Fibroblast of mammary gland (primary cell): ENCODE measurements around the gene BCL11B.

Experiments used
- DNase-seq: peaks from one replicate; pipeline ENCODE4 v3.0.0-alpha.2; 2010; ENCODE audit warnings: low read depth
- H3K4me3 ChIP-seq: 2 replicates; pipeline ENCODE4 v1.5.1; 2011; ENCODE audit warnings: low read depth, mild to moderate bottlenecking, low read length, moderate library complexity; ENCODE audit not compliant: control insufficient read depth
- TF ChIP-seq, protein P1 (sequence below): conservative IDR thresholded peaks from 2 replicates; pipeline ENCODE4 v1.5.1; 2011; ENCODE audit warnings: low read depth, low read length, inconsistent platforms; ENCODE audit not compliant: control insufficient read depth, insufficient read depth

The BCL11B gene

DNA sequence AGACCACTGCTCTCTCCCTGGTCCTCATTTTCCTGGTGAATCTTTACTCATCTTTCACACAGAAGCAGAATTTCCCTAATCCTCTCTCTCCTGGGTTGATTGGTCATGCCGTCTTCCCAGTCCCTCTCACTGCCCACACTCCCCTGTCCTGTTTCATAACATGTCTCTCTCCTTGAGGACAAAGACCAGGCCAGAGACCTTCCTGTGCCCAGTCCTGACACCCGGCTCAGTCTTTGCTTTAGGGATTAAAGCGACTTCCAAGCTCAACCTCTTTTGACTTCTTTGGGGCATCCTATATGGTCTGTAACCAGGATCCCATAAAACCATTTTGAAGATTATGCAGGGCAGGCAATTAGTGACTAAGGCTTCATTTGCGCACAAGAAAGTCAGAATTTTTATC lies 105.5 kb downstream of the BCL11B start:
- TF ChIP-seq, protein P1, sequence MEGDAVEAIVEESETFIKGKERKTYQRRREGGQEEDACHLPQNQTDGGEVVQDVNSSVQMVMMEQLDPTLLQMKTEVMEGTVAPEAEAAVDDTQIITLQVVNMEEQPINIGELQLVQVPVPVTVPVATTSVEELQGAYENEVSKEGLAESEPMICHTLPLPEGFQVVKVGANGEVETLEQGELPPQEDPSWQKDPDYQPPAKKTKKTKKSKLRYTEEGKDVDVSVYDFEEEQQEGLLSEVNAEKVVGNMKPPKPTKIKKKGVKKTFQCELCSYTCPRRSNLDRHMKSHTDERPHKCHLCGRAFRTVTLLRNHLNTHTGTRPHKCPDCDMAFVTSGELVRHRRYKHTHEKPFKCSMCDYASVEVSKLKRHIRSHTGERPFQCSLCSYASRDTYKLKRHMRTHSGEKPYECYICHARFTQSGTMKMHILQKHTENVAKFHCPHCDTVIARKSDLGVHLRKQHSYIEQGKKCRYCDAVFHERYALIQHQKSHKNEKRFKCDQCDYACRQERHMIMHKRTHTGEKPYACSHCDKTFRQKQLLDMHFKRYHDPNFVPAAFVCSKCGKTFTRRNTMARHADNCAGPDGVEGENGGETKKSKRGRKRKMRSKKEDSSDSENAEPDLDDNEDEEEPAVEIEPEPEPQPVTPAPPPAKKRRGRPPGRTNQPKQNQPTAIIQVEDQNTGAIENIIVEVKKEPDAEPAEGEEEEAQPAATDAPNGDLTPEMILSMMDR, result no peak
- no peak for DNase-seq
- H3K4me3 ChIP-seq, result no peak overlapping the region

DNA sequence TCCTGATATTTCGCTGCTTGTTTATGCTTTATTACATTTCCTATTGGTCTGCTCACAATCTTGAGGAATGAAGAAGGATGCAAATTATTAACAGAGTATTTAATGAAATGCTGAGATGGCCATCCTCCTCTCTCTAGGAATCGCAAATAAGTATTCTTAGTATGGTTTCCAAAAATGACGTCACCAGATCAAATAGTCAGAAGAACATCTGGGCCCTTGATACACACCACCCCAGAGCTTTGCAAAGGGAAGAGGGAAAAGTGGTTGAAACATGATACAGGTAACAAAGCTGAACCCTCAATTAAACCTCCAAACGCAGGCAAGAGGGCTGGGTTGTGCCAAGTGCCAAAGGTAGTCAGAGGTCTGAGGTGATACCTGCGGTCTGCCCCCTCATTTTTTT lies 107.3 kb downstream of the BCL11B start:
- H3K4me3 ChIP-seq, result no peak overlapping the region
- DNase-seq, result no peak
- TF ChIP-seq, protein P1, result no peak

DNA sequence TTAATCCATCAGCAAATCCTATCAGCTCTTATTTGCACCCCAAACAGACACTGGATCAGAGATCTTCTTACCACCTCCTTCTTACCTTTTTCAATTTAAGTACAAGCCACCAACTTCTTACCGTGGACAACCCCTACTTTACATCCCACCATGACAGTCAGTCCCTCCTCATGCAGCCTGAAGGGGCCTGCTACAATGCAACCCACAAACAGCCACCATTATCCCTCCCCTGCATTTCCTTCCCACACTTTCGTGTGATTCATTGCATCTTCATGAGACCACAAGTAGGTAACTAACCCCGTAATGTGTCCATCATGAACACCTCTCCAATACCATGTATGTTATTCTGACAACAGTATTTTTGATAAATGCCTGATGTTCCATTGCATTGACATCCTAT lies 108.6 kb downstream of the BCL11B start:
- TF ChIP-seq, protein P1, result no peak
- H3K4me3 ChIP-seq, result no peak overlapping the region
- DNase-seq, result no peak

DNA sequence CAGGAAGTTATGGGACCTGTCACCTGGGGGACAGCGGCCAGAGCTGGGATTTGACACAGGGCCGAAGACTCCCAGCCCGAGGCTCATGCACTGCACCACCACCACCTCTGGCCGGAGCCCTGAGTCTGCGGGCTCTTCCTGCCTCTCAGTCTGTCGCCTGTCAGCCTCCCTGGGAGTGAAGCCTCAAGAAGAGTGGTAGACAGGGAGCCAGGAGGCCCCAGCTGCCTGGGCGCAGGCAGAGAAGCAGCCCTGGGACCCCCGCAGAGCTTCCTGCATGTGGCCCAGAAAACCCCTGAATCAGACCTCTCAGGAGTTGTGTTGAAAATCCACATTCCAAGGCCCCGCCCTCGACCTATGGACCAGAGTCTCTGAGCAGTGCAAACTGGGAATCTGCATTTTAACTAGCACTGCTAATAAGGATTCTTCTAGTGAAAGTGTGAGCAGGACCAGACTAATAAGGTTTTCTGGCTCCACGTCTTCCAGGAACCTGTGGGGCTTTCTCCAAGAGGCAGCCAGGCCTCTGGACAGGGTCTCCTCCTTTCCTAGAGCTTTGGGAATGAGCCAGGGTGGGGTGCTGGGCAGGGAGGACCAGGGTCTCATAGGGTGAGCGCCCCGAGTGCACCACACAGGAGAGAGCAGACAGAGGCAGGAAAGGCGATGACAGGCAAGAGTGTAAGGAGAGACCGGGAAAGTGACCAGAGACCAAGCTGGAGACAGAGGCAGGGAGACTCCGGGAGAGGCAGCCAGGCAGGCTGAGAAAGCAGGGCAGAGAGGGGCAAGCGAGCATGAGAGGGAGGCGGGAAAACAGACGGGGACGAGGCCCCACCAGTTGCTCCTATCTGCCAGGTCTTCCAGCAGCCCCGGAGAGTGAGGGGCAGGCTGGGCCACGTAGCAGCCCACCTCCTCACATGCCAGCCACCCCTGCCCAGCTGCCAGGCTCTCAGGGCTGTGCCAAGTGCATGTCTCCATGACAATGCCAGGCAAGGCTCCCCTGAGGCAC lies 112.4 kb downstream of the BCL11B start:
- no peak overlapping the region for H3K4me3 ChIP-seq
- TF ChIP-seq, protein P1, result no peak
- no peak for DNase-seq

DNA sequence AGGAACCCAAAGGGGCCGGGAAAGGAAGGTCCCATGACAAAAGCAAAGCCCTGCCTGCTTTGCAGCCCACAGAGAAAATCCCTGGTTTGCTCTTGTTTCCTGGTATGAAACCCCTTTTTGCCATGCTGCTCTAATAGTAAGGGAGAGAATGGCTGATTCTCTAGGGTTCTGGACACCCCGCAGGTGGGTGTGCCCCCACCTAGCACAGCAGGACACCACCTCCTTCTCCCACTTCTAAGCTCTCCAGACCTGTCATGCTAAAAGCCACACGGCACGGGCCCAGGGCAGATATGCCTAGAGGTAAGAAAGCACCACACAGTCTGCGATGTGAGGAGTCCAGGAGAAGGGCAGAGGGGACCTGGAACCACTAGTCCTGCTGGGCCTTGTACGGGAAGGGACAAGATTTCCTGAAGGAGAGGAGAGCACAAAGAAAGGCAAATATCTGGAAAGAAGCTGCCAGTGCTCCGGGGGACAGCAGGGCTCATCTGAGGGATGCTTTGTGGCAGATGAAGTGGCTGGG lies 113.3 kb downstream of the BCL11B start:
- DNase-seq, result no peak
- TF ChIP-seq, protein P1, result no peak
- no peak overlapping the region for H3K4me3 ChIP-seq

DNA sequence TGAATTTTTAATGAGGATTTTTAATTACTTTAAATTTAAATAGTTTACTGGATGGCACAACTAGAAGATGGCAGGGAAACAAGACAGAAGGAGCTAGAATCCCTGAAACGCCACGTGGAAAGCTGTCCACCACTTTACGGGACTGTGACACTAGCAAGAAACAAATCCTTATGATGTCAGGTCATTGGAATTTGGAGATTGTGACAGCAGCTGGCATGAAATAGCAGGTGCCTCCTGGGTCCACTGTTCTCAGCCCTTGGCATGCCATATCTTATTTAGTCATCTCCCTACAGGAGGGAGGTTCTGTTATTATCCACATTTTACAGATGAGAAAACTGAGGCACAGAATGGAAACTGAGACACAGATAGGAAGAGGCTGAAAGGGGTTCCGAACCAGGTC lies 113.8 kb downstream of the BCL11B start:
- H3K4me3 ChIP-seq, result no peak overlapping the region
- no peak for DNase-seq
- TF ChIP-seq, protein P1, result no peak
